HG03159 (cell line): Measurements from ENCODE around the gene LRP2.

Experiments used
- ATAC-seq: cut with Tn5 transposase; IDR thresholded peaks from one replicate; pipeline ENCODE4 v1.9.1; 2021; ENCODE audit warnings: mild to moderate bottlenecking, moderate library complexity; ENCODE audit not compliant: unreplicated experiment

LRP2 gene

GRCh38 chr2:169131587-169132512, 230.5 kb downstream of the LRP2 start:
- ATAC-seq: peak; percentile 83

GRCh38 chr2:169129703-169130243, 232.6 kb downstream of the LRP2 start:
- ATAC-seq: no peak

GRCh38 chr2:169119851-169120250, 242.5 kb downstream of the LRP2 start:
- ATAC-seq: no peak

- no peak for ATAC-seq
These were observed 243.1 kb downstream of the LRP2 start for GRCh38 chr2:169119123-169119760.

GRCh38 chr2:169118060-169118459, 244.3 kb downstream of the LRP2 start:
- no peak for ATAC-seq

GRCh38 chr2:169116993-169117392, 245.3 kb downstream of the LRP2 start:
- ATAC-seq: no peak

DNA sequence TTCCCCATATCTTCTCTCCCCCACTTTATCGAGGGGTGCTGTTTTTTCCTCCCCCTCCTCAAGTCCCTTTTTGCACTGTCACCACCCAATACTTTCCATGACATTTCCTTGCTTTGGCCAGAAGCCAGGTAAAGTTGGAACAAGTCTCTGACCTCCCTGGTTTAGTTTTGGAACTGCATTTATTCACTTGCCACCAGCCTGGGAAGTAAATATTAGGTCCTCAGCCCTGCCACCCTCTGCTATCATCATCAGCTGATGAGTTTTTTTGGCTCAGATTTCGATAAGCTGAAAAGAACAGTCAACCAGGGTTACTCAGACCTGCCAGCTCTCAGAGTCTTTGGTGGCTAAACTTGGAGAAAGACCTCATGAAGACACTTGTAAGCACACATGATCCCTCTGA, 246.0 kb downstream of the LRP2 start:
- ATAC-seq: no peak

DNA sequence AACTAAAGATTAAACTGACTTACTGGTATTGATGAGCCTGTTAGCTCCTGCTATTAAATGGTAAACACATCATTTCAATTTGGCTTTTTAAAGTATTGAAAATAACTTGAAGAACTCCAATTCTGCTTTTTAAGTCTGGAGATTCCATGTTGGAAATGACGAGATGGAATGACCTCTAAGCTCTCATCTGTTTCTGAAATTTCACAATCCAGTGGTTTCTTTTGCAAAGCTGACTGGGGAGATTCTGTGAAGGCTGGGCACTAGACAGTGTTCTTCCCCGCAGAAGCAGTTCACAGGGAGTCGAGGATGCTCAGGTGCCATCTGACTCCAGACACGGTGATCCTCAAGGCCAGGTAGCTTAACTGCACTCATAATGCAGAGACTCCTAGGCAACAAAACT, 248.3 kb downstream of the LRP2 start:
- ATAC-seq: no peak

- no peak for ATAC-seq
These were observed 249.5 kb downstream of the LRP2 start for GRCh38 chr2:169112841-169113240.

- no peak for ATAC-seq
These were observed 251.4 kb downstream of the LRP2 start for GRCh38 chr2:169110916-169111315.

GRCh38 chr2:169110419-169110818, 251.9 kb downstream of the LRP2 start:
- no peak for ATAC-seq

GRCh38 chr2:169109502-169110409, 252.6 kb downstream of the LRP2 start:
- peak; percentile 43 for ATAC-seq

- no peak for ATAC-seq
These were observed 254.0 kb downstream of the LRP2 start for GRCh38 chr2:169108099-169108884.

- ATAC-seq: peak; percentile 93
These were observed 254.7 kb downstream of the LRP2 start for GRCh38 chr2:169107645-169108044.

DNA sequence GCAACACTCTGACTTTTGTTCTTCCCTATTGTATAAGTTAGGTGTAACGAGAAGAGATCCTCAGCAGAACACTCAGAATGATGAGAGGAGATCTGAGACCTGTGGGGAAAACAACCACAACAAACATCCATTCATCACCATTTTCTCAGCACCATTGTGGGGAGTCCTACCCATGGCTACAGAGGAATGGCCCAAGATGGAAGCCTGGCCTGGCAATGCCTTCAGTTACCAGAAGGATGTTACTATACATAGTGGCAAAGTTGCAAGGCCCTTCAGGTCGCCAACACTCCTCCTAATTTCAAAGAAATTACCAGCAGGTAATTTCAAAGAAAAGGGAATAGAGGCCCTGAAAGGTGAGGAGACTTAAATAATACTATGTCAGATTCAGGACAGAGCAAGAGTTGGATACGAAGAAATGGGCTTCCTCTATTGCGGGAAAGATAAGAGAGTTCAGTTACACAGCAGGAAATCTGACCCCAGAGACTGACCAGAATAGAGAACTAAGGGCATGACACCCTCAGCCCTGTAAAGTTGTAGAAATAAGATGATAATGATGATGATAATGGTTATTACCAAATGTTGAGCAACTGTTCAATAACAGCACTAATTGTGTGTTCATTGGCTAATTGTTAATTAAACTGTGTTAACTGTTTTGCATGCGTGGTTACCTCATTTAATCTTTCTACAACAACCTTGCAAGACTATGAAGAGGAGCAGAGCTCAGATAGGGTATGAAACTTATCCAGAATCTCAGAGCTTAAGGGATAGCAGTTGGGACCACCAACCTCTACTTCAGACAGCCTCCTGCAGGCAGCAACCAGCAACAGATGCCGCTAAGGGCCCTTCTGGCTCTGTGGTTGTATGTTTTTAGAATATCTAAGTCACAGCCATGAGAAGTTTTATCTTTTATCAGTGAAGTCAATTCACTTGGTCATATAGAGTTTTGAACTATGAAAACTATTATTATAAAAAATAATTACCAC, 255.5 kb downstream of the LRP2 start:
- no peak for ATAC-seq

DNA sequence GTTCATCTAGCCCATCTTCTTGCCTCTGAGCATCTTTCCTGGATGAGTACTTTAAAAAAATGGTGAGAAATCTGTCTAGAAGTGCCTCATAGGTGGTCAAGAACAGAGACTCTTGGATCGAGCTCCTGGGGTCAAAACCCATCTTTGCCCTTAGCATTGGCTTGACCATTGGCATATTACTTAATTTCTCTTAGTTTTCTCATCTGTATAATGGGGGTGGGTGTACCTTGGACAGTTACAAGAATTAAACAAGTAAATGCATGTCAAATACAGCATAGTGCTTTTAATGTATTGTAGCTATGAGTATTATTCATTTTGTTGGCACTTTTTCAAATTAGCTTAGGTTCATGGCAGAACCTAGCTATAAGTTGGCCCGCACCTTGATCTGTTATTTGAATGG, 256.2 kb downstream of the LRP2 start:
- no peak for ATAC-seq

DNA sequence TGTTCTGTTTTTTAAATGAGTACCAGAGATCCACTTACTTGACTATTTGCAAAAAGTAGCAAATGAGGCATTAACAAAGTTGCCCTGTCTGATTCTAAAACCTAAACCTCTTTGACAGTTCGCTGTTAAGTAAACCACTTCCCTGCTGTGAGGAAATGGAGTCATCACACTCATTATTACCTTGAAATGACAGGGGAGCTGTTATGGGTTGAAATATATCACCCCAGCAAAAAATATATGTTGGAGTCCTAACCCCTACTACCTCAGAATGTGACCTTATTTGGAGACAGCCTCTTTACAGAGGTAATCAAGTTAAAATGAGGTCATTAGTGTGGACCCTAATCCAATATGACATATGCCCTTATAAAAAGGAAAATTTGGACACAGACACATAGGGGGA, 256.9 kb downstream of the LRP2 start:
- no peak for ATAC-seq

- ATAC-seq: no peak
These were observed 257.5 kb downstream of the LRP2 start for GRCh38 chr2:169104848-169105247.

GRCh38 chr2:169095621-169096105, 266.7 kb downstream of the LRP2 start:
- no peak for ATAC-seq
